HepG2 (cell line): Measurements from ENCODE around the gene ME3. TPM values are rescaled to one million over a fixed set of nuclear protein-coding genes. Genes with fewer than 3 reads are reported as not detected.

Source experiments
- ATAC-seq: fragments of 200-7000 bp; cut with Tn5 transposase; 3 replicates; pipeline ENCODE4 v1.9.1; 2020; ENCODE audit warnings: mild to moderate bottlenecking, moderate library complexity
- BruUV-seq: library from RNA; stranded (reverse); fragments of 400-500 nt; replicated peaks from 2 replicates; lab custom pipeline; 2021; lab: Mats Ljungman, UMichigan
- CTCF ChIA-PET: fragments of 300-600 bp; formaldehyde crosslinking; extraction: SDS; loops from one replicate; lab custom pipeline; 2021; ENCODE audit warnings: low total read pairs, inconsistent platforms, low intra/inter-chr PET ratio; lab: Yijun Ruan, JAX
- POLR2A ChIA-PET: fragments of 350-600 bp; sonication (Branson Sonifier 250); formaldehyde crosslinking; loops from one replicate; lab custom pipeline; 2020; ENCODE audit warnings: antibody characterized with exemption, inconsistent platforms; lab: Yijun Ruan, JAX
- DNase-seq: peaks from one replicate; pipeline ENCODE4 v3.0.0-alpha.2; 2015; ENCODE audit warnings: low spot score
- FAIRE-seq: peaks from 3 replicates; lab custom pipeline; 2011; peaks lifted over from hg19 to GRCh38; lab: Jason Lieb, UNC
- H2AFZ ChIP-seq: one replicate; pipeline ENCODE4 v1.6.1; 2011; ENCODE audit warnings: low read length, inconsistent platforms
- H3K27ac ChIP-seq: fragments of 300-600 bp; 3 replicates; pipeline ENCODE4 v1.8.0; 2011; ENCODE audit warnings: mixed run types, mild to moderate bottlenecking, mixed read lengths, low read length, inconsistent platforms; ENCODE audit not compliant: insufficient read depth; ENCODE audit errors: extremely low read length
- H3K27me3 ChIP-seq, 2 experiments: fragments of 200-600 bp in 1 of 2; 2 replicates in 1 of 2; 3 replicates in 1 of 2; pipeline versions ENCODE4 v1.6.0 to v1.8.0; 2011; ENCODE audit warnings: low read length in 2 of 2, mild to moderate bottlenecking in 2 of 2, moderate library complexity in 2 of 2, inconsistent platforms in 1 of 2; ENCODE audit not compliant: insufficient read depth in 2 of 2, control insufficient read depth in 1 of 2
- H3K36me3 ChIP-seq, 2 experiments: fragments of 200-600 bp in 1 of 2; replicated peaks in 1 of 2; 2 replicates in 1 of 2; 3 replicates in 1 of 2; pipeline versions ENCODE4 v1.5.1 to v1.8.0; 2011; ENCODE audit warnings: low read length in 2 of 2, inconsistent platforms in 1 of 2; ENCODE audit not compliant: insufficient read depth in 2 of 2, control insufficient read depth in 1 of 2
- H3K4me1 ChIP-seq: 2 replicates; pipeline ENCODE4 v1.5.1; 2012; ENCODE audit warnings: low read length, inconsistent platforms; ENCODE audit not compliant: insufficient read depth
- H3K4me2 ChIP-seq: 2 replicates; pipeline ENCODE4 v1.6.0; 2011; ENCODE audit warnings: low read depth, low read length, inconsistent platforms
- H3K4me3 ChIP-seq, 3 experiments: fragments of 200-600 bp in 1 of 3; sonication (generic), shearing (Covaris generic) in 1 of 3; replicated peaks in 1 of 3; 2 replicates each; pipeline ENCODE4 v1.5.1; 2011 to 2016; ENCODE audit warnings: low read length in 3 of 3, inconsistent platforms in 2 of 3, low read depth in 2 of 3, mild to moderate bottlenecking in 2 of 3, control low read depth in 1 of 3, mixed read lengths in 1 of 3; ENCODE audit not compliant: insufficient read depth in 1 of 3
- H3K79me2 ChIP-seq: one replicate; pipeline ENCODE4 v1.6.1; 2011; ENCODE audit warnings: low read length, inconsistent platforms; ENCODE audit not compliant: insufficient read depth
- H3K9ac ChIP-seq: 2 replicates; pipeline ENCODE4 v1.6.0; 2011; ENCODE audit warnings: mild to moderate bottlenecking, low read depth, low read length, inconsistent platforms; ENCODE audit not compliant: insufficient read depth
- H3K9me3 ChIP-seq: 2 replicates; pipeline ENCODE4 v1.5.1; 2012; ENCODE audit warnings: mild to moderate bottlenecking, low read length
- H4K20me1 ChIP-seq: 2 replicates; pipeline ENCODE4 v1.6.0; 2011; ENCODE audit warnings: inconsistent platforms, mild to moderate bottlenecking, low read length, moderate library complexity; ENCODE audit not compliant: insufficient read depth
- GABPA ChIP-seq, 2 experiments: IDR thresholded peaks; 2 replicates each; pipeline ENCODE4 v1.6.1; 2011 to 2016; ENCODE audit warnings: low read depth in 2 of 2, low read length in 1 of 2, missing biosample characterization in 1 of 2, missing genetic modification characterization in 1 of 2
- HHEX ChIP-seq: IDR thresholded peaks from 2 replicates; pipeline ENCODE4 v1.6.1; 2016; ENCODE audit warnings: control low read depth
- KDM5A ChIP-seq: fragments of 200-600 bp; sonication (generic); IDR thresholded peaks from 2 replicates; pipeline ENCODE4 v1.7.0; 2018; ENCODE audit warnings: antibody characterized with exemption, mild to moderate bottlenecking, low read length, borderline replicate concordance
- LCORL ChIP-seq, 2 experiments: fragments of 450-650 bp in 1 of 2; sonication (generic) in 1 of 2; formaldehyde crosslinking in 1 of 2; IDR thresholded peaks; 2 replicates each; pipeline versions ENCODE4 v1.5.0 to v1.6.1; 2017 to 2020; ENCODE audit warnings: antibody characterized with exemption in 1 of 2, missing genetic modification reagents in 1 of 2
- NFKBIZ ChIP-seq: IDR thresholded peaks from 2 replicates; pipeline ENCODE4 v1.6.1; 2018; ENCODE audit warnings: missing genetic modification reagents, missing compliant biosample characterization
- NR2F6 ChIP-seq, 2 experiments: IDR thresholded peaks; 2 replicates each; pipeline ENCODE4 v1.6.1; 2016; ENCODE audit warnings: antibody characterized with exemption in 1 of 2, mild to moderate bottlenecking in 1 of 2
- PHB2 ChIP-seq: fragments of 450-650 bp; IDR thresholded peaks from 2 replicates; pipeline ENCODE4 v1.6.1; 2018; ENCODE audit not compliant: partially characterized antibody
- TRIM22 ChIP-seq: fragments of 450-650 bp; IDR thresholded peaks from 2 replicates; pipeline ENCODE4 v1.6.1; 2017
- ZBTB7A ChIP-seq: sonication (generic); formaldehyde crosslinking; IDR thresholded peaks from 2 replicates; pipeline ENCODE4 v1.8.0; 2022; ENCODE audit warnings: mild to moderate bottlenecking, missing genetic modification reagents
- ZNF124 ChIP-seq: sonication (generic); formaldehyde crosslinking; IDR thresholded peaks from 2 replicates; pipeline ENCODE4 v1.4.0; 2020; ENCODE audit warnings: missing genetic modification reagents
- ZNF547 ChIP-seq: sonication (generic); formaldehyde crosslinking; IDR thresholded peaks from 2 replicates; pipeline ENCODE4 v1.5.1; 2020; ENCODE audit warnings: mild to moderate bottlenecking, missing genetic modification reagents
- ZNF572 ChIP-seq: sonication (generic); formaldehyde crosslinking; IDR thresholded peaks from 2 replicates; pipeline ENCODE4 v1.5.1; 2020; ENCODE audit warnings: mild to moderate bottlenecking, missing genetic modification reagents
- ZNF670 ChIP-seq: sonication (generic); formaldehyde crosslinking; IDR thresholded peaks from 2 replicates; pipeline ENCODE4 v1.8.0; 2022; ENCODE audit warnings: mild to moderate bottlenecking, missing genetic modification reagents, borderline replicate concordance
- ZXDC ChIP-seq: sonication (generic); formaldehyde crosslinking; IDR thresholded peaks from 2 replicates; pipeline ENCODE4 v1.5.0; 2020; ENCODE audit warnings: mild to moderate bottlenecking, missing genetic modification reagents
- WGBS: methylation state at CpG from one replicate; pipeline ENCODE4 v1.1.6; 2017; ENCODE audit warnings: low lambda C conversion rate; 5-methylcytosine and 5-hydroxymethylcytosine counted together
- in situ Hi-C: cut with HindIII; loops from 2 replicates; pipeline ENCODE4 v1.10.0; 2017; ENCODE audit warnings: low pct_unique_long_range_greater_than_20kb; ENCODE audit not compliant: extremely low pct_ligation_motif_present
- intact Hi-C: fragments of 100-400 bp; cut with micrococcal nuclease; formaldehyde crosslinking; loops from one replicate; pipeline ENCODE4 v1.10.0; 2022; ENCODE audit not compliant: unreplicated experiment
- polyA plus RNA-seq, 8 experiments: library from polyadenylated mRNA; depleted of rRNA in 3 of 8; stranded (reverse) in 7 of 8; unstranded in 1 of 8; fragments of >200 nt; fragmentation: Illumina TruSeq in 4 of 8; extraction: Trizol in 4 of 8; gene quantifications; 2 replicates each; pipeline versions ENCODE4 v1.2.1 to v1.2.3, GENCODE V29; 2011 to 2016; ENCODE audit warnings: low read depth in 4 of 8, missing spikeins in 1 of 8, mixed read lengths in 1 of 8; ENCODE audit not compliant: insufficient read depth in 1 of 8
- total RNA-seq, 5 experiments: library from RNA; depleted of rRNA; stranded (reverse); fragments of >200 nt; fragmentation: Illumina TruSeq; extraction: Trizol; gene quantifications; 2 replicates each; pipeline ENCODE4 v1.2.3, GENCODE V29; 2016; ENCODE audit warnings: low read depth in 1 of 5
- TF ChIP-seq, protein P1 (sequence below): sonication (generic); formaldehyde crosslinking; IDR thresholded peaks from 2 replicates; pipeline ENCODE4 v1.8.0; 2023; ENCODE audit warnings: mild to moderate bottlenecking, missing genetic modification reagents
- TF ChIP-seq, protein P2 (sequence below): IDR thresholded peaks from 2 replicates; pipeline ENCODE4 v1.6.1; 2016; ENCODE audit warnings: low read depth

ME3 gene
- total and polyA plus RNA-seq, 2 of the 13 experiments (the other 11 are each of a cell fraction or from before 2014, with no cell fraction given): not detected

DNA sequence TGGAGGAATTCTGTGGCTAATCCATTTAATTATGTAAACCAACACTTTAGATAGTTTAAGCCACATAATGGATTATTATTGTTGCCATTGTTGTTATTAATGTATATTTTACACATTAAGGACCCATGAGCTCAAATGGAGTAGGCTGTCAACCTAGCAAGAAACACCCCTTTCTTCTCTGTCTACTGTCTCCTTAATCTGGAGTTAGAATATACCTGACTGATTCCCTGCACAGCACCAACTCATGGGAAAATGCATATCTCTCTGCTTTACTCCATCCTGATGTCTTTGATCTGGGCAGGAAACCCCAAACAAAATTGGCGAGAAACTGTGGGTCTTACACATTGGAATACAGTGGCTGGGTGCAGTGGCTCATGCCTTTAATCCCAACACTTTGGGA, 24.0 kb upstream of the ME3 start:
- Histone ChIP-seq H3K27me3 (peaks cover 7 to 41% of the 10 kb centered on the region in 2 experiments; a peak in 4 of 5 replicates), H3K9ac (no peak overlapping the region), H4K20me1 (no peaks in the 10 kb centered on the region; the same call in 1 of the 2 replicates), H3K4me2 (no peak overlapping the region), H3K4me1 (no peaks in the 10 kb centered on the region), H3K27ac (no peak overlapping the region), H3K4me3 (no peak overlapping the region), H3K79me2 (no peaks in the 10 kb centered on the region), H3K9me3 (no peaks in the 10 kb centered on the region), H3K36me3 (no peaks in the 10 kb centered on the region), H2AFZ (no peak overlapping the region)
- CTCF ChIA-PET: no interaction called here
- in situ Hi-C loops: no loop called here
- DNase-seq: no peak
- POLR2A ChIA-PET: no interaction called here
- ATAC-seq: no peak
- TF ChIP-seq NFKBIZ (CRISPR knock-in tag) (no peak), ZNF572 (no peak), ZNF547 (CRISPR knock-in tag) (no peak), ZBTB7A (CRISPR knock-in tag) (no peak), ZNF670 (CRISPR knock-in tag) (no peak), NR2F6 (IDR thresholded peaks at IDR 0.05) (no peak), NR2F6 (CRISPR knock-in tag; IDR thresholded peaks at IDR 0.05) (no peak), PHB2 (no peak), ZNF124 (CRISPR knock-in tag) (no peak), HHEX (CRISPR knock-in tag) (no peak), TRIM22 (no peak), ZXDC (CRISPR knock-in tag) (no peak), LCORL (IDR thresholded peaks at IDR 0.05) (no peak), LCORL (CRISPR knock-in tag; IDR thresholded peaks at IDR 0.05) (no peak), KDM5A (no peak), GABPA (IDR thresholded peaks at IDR 0.05; ENCODE audit: low read depth, low read length) (no peak), GABPA (CRISPR knock-in tag; IDR thresholded peaks at IDR 0.05; ENCODE audit: low read depth) (no peak)
- TF ChIP-seq, protein P1, sequence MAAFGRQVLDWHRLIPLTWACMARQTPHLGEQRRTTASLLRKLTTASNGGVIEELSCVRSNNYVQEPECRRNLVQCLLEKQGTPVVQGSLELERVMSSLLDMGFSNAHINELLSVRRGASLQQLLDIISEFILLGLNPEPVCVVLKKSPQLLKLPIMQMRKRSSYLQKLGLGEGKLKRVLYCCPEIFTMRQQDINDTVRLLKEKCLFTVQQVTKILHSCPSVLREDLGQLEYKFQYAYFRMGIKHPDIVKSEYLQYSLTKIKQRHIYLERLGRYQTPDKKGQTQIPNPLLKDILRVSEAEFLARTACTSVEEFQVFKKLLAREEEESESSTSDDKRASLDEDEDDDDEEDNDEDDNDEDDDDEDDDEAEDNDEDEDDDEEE (CRISPR knock-in tag): no peak
- TF ChIP-seq, protein P2, sequence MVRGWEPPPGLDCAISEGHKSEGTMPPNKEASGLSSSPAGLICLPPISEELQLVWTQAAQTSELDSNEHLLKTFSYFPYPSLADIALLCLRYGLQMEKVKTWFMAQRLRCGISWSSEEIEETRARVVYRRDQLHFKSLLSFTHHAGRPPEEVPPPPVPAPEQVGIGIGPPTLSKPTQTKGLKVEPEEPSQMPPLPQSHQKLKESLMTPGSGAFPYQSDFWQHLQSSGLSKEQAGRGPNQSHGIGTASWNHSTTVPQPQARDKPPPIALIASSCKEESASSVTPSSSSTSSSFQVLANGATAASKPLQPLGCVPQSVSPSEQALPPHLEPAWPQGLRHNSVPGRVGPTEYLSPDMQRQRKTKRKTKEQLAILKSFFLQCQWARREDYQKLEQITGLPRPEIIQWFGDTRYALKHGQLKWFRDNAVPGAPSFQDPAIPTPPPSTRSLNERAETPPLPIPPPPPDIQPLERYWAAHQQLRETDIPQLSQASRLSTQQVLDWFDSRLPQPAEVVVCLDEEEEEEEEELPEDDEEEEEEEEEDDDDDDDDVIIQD (CRISPR knock-in tag): no peak
- no TSS peak for BruUV-seq
- WGBS: 11% methylated on average over 1 of the region's 1 CpG
- FAIRE-seq: no peak
- intact Hi-C loops: no loop called here
